NCI-H446 (cell line): ENCODE data around the gene LGALS9B.
"Not testable (repeated sequence)": the region's sequence is repeated elsewhere in the genome, so short reads cannot be mapped to it uniquely, and the experiment has no call there.

Experiments used
- DNase-seq, 2 experiments: peaks; one replicate each; lab custom pipeline; 2025; lab: John Stamatoyannopoulos, UW

LGALS9B gene

GRCh38 chr17:20467447-20467846 lies at the start of gene LGALS9B:
TSS of gene LGALS9B (minus strand) at chr17:20467539. CDS start at chr17:20467470, 69 bp downstream.
- not testable (repeated sequence) for DNase-seq

- DNase-seq: not testable (repeated sequence)
Measured at GRCh38 chr17:20516986-20517385, 49.6 kb upstream of the LGALS9B start.

DNA sequence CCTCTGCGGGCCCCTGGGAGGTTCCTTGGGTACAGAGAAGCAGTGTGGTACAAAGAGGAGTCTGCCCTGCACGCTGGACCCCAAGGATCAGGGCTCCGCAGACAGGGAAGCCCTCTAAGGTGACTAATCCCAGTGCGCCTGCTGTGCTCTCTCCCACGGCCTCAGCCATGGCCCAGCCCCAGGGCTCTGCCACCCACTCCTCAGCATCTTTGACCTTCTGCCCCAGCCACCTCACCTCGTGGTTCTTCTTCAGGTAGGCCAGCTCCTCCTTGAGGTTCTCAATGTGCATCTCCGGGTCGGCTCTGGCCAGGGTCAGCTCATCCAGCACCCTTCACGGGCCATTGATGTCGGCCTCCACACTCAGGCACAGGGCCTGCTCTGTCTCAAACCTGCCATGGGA lies 47.8 kb upstream of the LGALS9B start:
- not testable (repeated sequence) for DNase-seq

- not testable (repeated sequence) for DNase-seq
Measured at GRCh38 chr17:20513539-20513938, 46.2 kb upstream of the LGALS9B start.

GRCh38 chr17:20512378-20512777 lies 45.0 kb upstream of the LGALS9B start:
- DNase-seq: not testable (repeated sequence)

- not testable (repeated sequence) for DNase-seq
Measured at GRCh38 chr17:20511778-20512177, 44.4 kb upstream of the LGALS9B start.

- not testable (repeated sequence) for DNase-seq
Measured at GRCh38 chr17:20505333-20505732, 38.0 kb upstream of the LGALS9B start.

- DNase-seq: not testable (repeated sequence)
Measured at GRCh38 chr17:20504388-20505066, 37.2 kb upstream of the LGALS9B start.

DNA sequence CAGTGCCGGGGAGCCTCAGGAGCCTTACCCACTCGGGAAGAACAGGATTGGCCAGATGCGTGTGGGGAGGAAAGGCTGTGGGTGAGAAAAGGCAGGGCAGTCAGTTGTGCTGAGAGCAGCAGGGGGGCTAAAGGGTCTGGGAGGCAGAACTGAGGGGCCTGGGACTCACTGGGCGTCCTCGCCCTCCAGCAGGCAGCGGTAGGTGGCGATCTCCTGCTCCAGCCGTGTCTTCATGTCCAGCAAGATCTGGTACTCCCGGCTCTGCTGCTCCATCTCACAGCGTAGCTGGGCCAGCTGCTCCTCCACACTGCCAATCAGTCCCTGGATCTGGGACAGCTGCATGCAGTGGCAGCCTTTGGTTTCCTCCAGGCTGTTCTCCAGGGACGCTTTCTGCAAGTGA lies 34.6 kb upstream of the LGALS9B start:
- DNase-seq: not testable (repeated sequence)

DNA sequence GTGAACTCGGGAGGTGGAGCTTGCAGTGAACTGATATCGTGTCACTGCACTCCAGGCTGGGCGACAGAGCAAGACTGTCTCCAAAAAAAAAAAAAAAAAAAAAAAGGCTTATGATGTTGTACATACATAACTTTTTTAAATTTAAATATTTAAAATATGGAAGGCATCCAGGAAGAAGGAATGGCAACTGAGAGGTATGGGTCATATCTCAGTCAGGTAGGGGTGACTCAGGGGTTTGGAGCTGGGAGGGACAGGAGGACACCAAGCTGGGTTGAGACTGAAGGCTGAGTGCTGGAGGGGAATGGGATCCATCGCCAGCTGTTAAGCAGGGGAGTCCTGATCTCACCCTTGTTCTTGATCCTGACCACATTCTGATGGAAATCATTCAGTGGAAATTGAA lies 33.0 kb upstream of the LGALS9B start:
- not testable (repeated sequence) for DNase-seq

DNA sequence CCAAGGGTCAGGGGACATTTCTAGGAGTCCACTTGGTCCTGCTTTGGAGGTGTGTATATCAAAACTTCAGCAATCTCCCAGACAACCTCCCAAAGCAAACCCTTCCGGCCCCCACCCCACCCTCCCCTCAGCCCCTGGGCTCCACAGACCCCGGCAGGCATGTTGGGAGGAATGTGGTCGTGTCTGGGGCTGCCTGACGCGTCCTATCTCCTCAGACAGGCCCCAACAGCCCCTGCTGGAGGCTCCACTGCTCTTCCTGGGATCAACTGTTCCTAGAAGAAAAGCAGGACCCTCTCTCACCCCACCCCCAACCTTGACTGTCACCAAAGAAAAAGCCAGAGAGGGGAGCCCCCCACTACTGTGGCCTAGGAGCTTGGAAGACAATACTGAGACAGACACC lies 28.1 kb upstream of the LGALS9B start:
- not testable (repeated sequence) for DNase-seq

DNA sequence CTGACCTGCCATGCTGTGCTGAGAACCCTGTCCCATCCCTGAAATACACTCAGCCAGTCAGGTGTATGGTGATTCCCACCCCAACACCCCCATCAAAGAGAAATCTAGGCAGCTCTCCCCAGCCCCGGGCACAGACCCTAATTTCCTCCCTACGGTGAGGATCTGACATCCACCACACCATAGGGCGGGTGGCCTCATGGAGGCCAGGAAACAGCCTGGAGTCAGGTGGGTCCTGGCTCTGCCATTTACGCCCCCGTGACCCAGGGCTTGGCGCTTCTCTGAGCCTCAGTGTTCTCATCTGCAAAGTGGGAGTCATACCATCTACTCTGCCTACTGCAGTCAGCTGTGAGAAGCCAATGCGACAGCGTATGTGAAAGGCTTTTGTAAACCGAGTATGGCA lies 27.4 kb upstream of the LGALS9B start:
- DNase-seq: not testable (repeated sequence)

DNA sequence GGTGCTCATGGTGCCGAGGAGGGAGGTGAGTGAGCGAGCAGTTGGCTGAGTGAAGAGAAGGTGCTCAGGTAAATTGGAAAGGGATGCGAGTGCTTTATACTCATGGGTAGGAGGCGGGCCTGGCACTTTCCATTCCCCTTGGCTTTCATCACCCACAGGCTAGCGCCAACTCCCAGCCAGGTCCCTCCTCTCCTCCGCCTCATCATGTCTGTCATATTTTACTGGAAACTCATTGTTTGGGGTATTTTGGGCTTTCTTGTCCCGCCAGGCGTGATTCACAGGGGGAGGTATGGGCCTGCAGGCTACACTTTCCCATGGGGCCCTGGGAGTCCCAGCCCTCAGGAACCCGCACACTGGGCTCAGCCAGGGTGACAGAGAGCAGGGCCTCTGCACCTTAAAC lies 26.8 kb upstream of the LGALS9B start:
- not testable (repeated sequence) for DNase-seq

DNA sequence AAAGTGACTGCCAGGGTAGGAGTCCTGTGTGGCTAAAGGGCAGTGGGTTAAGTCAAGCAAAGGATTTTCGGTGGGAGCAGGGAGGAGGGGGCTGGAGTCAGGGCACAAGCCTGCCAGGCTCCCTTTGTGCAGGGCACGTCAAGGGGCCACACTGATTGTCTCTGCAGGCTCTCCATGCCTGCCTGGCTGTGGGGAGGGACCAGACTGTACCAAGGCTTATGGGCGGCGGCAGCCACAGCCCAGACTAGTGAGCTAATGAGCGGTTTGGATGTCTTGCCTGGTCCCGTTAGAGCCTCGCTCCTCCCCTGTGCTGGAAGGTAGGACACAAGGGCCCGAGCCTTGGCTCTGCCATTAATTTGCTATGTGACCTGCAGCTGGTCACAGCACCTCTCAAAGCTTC lies 25.6 kb upstream of the LGALS9B start:
- DNase-seq: not testable (repeated sequence)

- not testable (repeated sequence) for DNase-seq
Measured at GRCh38 chr17:20492099-20492498, 24.8 kb upstream of the LGALS9B start.

DNA sequence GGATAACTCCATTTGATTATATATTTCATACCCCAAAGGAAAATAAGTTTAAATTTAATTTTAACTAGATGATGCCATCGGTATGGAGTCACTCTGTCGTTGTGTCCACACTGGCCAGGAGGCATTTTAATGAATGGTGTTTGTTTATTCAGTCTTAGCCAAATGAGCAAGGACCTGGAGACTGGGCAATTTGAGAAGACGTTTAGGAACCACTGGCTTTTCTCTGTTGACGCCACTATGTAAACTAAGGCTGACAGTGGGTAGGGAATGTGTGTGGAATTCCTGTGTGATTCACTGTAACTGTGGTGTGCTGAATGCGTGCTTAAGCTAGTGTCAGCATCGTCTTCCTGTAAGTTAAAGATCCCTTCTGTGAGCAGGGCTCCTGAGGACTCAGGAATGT lies 17.6 kb upstream of the LGALS9B start:
- DNase-seq: not testable (repeated sequence)

DNA sequence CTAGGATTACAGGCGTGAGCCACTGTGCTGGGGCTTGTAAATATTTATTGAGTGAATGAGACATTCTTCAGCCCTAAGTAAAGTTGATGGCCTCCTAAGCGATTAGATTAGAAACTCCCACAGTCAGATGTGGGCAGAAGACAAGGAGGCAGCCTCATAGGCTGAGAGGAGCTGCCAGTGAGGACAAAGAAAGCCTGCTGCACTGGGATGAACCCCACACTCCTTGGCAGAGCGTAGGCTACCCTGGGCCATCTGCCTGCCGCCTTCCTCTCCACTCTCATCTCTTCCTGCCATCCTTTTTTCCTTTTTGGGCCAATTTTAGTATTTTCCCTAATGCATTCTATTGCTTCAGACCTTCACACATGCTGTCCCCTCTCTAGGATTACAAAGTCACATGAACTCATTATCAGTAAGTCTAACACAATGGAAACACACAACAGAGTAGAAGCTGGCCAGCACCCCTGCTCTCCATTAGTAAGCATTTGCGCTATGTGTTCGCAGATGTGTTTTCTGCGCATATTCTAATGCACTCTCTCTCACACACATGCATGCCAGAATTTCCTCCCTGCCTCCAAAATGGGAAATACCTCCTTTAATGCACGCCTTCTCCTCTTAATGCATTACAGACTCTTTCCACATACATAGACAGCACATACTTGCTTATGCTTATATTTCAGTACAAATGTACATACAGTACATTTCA lies 12.7 kb upstream of the LGALS9B start:
- DNase-seq: peak in 1 of 2 experiments; percentile 61

DNA sequence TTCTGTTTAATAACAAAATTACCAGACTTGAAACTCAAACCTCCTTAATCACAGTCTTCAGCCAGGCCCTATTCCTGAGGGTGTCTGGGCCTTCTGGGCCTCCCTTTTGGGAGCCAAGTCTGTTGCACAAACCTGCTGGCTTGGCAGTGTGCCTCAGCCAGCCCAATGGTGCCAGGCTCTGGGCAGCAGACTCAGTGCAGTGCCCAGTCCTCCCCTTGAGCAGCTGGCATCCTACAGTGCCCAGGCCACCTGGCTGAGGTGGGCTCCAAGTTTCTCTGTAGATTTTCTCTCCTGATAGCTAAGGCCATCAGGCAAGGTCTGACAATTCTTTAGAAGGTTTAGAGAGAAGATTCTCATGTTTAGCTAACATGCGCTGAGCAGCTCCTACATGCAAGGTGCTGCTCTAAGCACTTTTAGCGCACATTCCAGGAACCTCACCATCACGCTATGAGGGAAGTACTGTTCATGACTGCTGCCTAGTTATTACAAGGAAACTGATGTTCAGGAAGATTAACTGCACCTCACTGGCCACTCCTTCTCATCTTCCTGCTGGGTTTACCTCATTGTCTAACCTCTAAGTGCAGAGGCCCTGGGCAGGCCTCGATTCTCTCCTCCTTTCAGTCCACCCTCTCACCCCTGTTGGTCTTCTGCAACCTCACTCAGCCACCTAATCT lies 10.2 kb upstream of the LGALS9B start:
- DNase-seq: peak in 1 of 2 experiments; percentile 26

- DNase-seq: not testable (repeated sequence)
Measured at GRCh38 chr17:20475137-20475831, 7.9 kb upstream of the LGALS9B start.

DNA sequence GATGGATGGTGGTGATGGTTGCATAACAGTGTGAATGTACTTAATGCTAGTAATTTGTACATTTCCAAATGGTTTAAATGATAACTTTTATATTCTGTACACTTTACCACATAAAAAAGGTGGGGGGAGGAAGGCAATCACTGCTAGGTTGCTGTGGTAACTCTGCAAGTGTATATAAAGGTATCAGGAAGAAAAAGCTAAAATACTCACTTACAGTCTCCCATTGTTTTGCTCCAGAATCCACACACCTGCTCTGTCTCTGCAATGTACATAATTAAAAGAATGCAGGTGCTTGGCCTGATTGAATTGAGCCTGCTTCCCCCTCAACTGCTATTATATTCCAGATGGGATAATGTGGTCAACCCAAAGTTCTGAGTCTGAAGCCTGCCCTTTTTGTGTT lies 6.7 kb upstream of the LGALS9B start:
- not testable (repeated sequence) for DNase-seq

- DNase-seq: not testable (repeated sequence)
Measured at GRCh38 chr17:20469946-20470345, 2.6 kb upstream of the LGALS9B start.

DNA sequence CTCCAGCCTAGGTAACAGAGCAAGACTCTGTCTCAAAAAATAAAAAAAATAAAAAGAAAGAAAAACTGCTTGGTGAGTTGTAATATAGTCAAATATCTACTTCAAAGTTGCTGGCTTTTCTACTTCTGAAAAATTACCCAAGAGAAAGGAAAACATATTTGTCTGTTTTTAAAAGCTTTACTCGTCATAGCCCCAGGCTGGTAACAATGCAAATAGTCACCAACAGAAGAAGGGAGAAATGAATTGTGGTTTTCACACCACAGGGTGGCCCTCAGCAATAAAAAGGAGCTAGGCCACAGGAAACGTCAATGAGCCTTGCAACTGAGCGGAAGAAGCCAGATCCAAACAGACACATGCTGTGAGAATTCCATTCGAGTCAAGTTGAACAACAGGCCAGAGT lies 1.8 kb upstream of the LGALS9B start:
- not testable (repeated sequence) for DNase-seq
